GM19351 (cell line): ENCODE results near the gene SUGCT.
A peak's percentile ranks its signal among the peaks of the same experiment; 100 is the strongest.

Experiments
- ATAC-seq: cut with Tn5 transposase; IDR thresholded peaks from one replicate; pipeline ENCODE4 v1.9.1; 2021; ENCODE audit warnings: mild to moderate bottlenecking, moderate library complexity; ENCODE audit not compliant: unreplicated experiment

SUGCT gene

GRCh38 chr7:40704172-40704571 lies 569.4 kb downstream of the SUGCT start:
- ATAC-seq: no peak

GRCh38 chr7:40706829-40707228 lies 572.0 kb downstream of the SUGCT start:
- ATAC-seq: no peak

DNA sequence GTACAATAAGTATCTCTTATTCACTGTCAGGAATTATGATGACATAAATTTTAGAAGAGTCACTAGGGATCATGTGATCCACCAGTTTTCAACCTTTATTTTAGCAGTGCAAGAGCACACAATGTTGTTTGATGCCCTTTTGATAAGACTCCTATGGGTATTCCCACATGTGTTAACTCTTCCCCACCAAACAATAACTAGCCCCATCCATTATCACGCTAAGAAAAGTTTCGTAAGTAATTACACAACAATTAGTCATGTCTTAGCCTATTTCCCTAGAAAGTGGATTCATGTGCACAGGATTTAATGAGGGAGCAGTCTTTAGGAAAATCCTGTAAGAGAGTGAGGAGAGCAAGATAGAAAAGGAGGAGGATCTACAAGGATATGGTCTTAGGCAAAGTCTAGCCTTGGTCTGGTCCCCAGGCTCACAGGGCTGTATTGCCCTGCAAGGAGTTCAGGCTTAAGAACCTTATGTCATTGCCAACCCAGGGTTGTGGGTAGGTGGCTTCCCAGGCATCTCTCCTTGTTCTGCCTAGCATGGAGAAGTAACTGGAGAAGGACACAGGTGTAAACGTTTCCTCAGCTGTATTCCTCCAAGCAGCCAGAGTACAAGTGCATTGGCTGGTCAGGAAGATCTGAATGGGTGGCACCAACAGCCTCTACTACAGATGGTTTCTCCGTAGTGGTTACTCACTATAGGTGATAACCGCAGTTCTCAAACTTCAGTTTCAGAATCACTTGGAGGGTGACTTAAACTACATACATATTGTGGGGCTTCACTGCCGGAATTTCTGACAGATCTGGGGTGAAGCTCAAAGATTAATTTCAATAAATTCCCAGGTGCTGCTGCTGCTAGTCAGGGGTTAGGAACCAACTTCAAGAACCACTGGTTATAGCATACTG lies 574.5 kb downstream of the SUGCT start:
- peak; percentile 99 for ATAC-seq

GRCh38 chr7:40711706-40712105 lies 576.9 kb downstream of the SUGCT start:
- no peak for ATAC-seq

- ATAC-seq: no peak
Measured at GRCh38 chr7:40714363-40715052, 579.7 kb downstream of the SUGCT start.

- no peak for ATAC-seq
Measured at GRCh38 chr7:40715053-40715430, 580.2 kb downstream of the SUGCT start.

GRCh38 chr7:40716052-40716451 lies 581.2 kb downstream of the SUGCT start:
- ATAC-seq: no peak

- ATAC-seq: peak; percentile 66
Measured at GRCh38 chr7:40717242-40717641, 582.4 kb downstream of the SUGCT start.

- ATAC-seq: no peak
Measured at GRCh38 chr7:40720416-40720815, 585.6 kb downstream of the SUGCT start.

- no peak for ATAC-seq
Measured at GRCh38 chr7:40721342-40721949, 586.6 kb downstream of the SUGCT start.

- ATAC-seq: no peak
Measured at GRCh38 chr7:40722242-40722641, 587.4 kb downstream of the SUGCT start.

- ATAC-seq: no peak
Measured at GRCh38 chr7:40723829-40724228, 589.0 kb downstream of the SUGCT start.

- no peak for ATAC-seq
Measured at GRCh38 chr7:40726559-40726958, 591.8 kb downstream of the SUGCT start.

- no peak for ATAC-seq
Measured at GRCh38 chr7:40733114-40733513, 598.3 kb downstream of the SUGCT start.

- no peak for ATAC-seq
Measured at GRCh38 chr7:40733578-40733977, 598.8 kb downstream of the SUGCT start.

DNA sequence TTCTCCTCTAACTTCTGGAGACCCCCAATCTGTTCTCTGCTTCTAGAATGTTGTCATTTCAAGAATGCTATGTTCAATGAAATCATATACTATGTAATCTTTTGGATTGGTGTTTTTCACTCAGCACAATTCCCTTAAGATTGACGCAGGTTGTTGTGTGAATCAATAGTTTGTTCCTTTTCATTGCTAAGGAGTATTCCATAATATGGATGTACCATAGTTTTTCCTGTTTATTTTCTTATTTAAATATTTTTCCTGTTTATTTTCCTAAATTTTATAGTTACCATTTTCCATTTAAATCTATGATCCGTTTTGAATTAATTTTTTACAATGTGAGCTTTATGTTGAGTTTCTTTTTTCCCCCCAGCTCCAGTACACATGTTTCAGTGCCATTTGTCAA lies 604.5 kb downstream of the SUGCT start:
- no peak for ATAC-seq

- ATAC-seq: no peak
Measured at GRCh38 chr7:40742270-40742669, 607.5 kb downstream of the SUGCT start.

DNA sequence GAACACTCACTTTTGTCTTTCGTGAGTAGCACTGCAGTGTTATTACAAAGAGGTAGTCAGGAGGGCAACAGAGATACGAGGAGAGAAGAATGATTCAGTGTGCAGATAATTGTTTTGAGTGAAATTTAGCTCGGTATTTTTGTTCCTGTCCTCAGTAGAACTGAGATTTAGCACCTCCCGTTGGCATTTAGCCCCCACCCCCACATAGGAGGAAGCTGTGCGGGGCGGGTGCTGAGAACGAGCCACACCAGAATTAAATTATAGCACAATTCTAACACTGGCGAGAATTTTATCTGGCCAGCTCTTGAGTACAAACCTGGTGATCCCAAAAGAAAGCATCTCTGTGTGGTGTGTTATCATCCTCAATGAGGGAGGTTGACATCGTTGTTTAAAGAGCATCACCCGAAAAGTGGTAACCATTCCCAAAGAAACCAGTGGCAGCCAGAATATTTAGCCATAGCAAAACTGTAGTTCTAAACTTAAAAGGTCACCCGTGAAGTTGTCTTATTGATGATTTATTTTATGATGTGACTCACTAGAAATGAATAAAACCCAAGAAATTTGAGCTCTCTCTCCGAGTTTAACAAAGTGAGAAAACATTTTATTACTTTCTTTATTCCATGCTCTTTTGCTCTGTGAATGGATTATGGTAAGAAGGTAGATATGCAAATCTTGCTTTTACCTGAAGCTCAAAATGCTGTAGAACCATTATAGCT lies 612.2 kb downstream of the SUGCT start:
- ATAC-seq: no peak

GRCh38 chr7:40747856-40748255 lies 613.1 kb downstream of the SUGCT start:
- ATAC-seq: no peak

DNA sequence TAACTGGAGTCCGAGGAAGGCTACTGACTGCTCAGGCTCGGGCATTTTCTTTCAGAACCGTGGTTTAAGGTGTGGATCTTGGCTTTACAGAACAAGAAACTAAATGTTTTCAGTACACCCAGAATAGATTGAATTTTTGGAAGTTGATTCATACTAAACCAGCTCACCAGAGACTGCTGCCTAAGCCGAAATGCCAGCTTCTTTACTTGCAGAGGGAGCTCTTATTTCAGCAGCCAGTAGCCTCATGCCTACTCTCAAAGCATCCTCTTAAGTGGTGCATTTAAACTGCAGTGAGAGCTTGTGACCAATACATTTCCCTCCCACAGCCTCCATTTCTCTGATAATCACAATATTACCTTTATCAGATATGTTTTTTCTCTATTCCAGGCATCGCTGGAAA lies 615.1 kb downstream of the SUGCT start:
- no peak for ATAC-seq

DNA sequence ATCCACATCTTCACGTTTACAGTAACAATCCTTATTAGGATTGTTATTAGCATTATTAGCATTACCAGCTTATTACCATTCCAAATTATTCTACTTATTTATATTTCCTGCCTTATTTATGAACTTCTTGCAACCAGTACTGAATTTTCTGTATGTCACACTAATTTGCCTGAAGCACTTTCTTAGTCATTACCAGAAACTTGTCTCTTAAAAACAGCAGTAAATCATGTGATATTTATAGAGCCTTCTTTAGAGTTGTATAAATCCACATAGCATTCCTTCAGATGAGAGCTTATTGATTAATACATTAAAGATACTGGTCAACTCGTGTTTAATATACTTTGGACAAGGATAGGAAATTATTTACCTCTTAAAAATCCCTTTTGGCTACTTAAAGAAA lies 618.6 kb downstream of the SUGCT start:
- no peak for ATAC-seq
